ENCODE measurements around the gene PKNOX1. TPM values are rescaled to one million over a fixed set of nuclear protein-coding genes. Genes with fewer than 3 reads are reported as not detected.

PKNOX1 gene
- total RNA-seq, 1 donor: 11.9 TPM

DNA sequence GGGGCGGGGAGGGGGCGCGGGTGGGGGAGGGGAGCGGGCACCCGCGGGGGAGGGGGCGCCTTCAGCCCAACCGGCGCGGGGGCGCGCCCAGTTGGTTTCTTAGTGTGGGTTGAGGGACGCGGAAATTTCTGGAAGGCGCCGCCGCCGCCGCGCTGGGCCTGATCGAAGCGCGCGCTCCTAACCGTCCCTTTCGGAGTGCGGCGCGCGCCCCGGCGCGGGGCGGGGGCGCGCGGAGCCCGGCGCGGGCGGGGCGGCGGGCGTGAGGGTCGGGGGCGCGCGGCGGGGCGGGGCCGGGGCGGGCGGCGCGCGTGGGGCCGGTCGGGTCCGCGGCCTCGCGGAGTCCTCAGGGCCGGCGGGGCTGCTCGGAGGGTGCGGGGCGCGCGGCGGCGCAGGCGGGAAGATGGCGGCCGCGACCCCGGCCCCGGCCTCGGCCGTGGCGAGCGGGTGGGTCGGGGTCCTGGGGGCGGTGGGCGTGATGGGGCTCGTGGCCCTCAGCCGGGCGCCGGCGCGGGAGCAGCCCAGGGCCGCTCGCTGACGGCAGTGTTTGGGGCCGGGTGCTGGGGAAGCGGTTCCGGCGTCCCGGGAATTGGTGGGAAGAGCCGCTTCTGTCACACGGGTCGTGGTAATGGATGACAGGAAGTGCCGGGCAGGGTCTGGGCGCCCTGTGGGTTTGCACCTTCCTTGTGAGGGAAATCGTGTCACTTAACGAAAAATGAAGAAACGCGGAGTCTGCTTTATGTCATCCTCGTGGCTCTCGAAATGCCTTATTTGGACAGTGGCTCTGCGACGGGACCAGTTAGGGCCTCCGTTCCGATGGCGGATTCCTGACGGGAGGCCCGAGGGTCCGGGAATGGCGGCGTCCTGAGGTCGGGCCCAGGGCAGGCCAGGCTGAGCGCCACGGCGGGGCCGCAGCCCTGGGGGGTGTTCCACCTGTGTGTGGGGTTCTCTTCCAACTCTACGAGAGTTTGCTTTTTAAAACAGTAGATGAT is 764 bp downstream of the PKNOX1 start:
- H4K20me1 ChIP-seq (ENCODE audit: insufficient read depth, low read length): peaks cover 4% of the 10 kb centered on the region
- peaks cover 47% of the 10 kb centered on the region for H3K79me2 ChIP-seq (ENCODE audit: insufficient read depth, low read length)
- DNase-seq (ENCODE audit: insufficient read length, low spot score, missing footprints): peak; percentile 98
- H3K4me3 ChIP-seq (ENCODE audit: insufficient read depth, low read length): peak overlapping the region; percentile 93
- peaks cover 16% of the 10 kb centered on the region for H3K4me1 ChIP-seq (ENCODE audit: insufficient read depth, low read length)
- no peaks in the 10 kb centered on the region for H3K9me3 ChIP-seq (ENCODE audit: low read depth, low read length)
- H3K4me2 ChIP-seq (ENCODE audit: insufficient read depth, low read length): peak overlapping the region; percentile 92
- H3K27ac ChIP-seq (ENCODE audit: low read depth, low read length): peak overlapping the region; percentile 85
- TF ChIP-seq CTCF (IDR thresholded peaks at IDR 0.05; ENCODE audit: extremely low read depth, low read depth, low read length): no peak
- no peaks in the 10 kb centered on the region for H3K36me3 ChIP-seq (ENCODE audit: insufficient read depth, low read length)
- H3K27me3 ChIP-seq (ENCODE audit: insufficient read depth, low read length): no peaks in the 10 kb centered on the region
- H2AFZ ChIP-seq (ENCODE audit: low read length): peak overlapping the region; percentile 96

GRCh38 chr21:42975886-42976608 is 1.7 kb downstream of the PKNOX1 start:
- Histone ChIP-seq H2AFZ (ENCODE audit: low read length) (peak overlapping the region; percentile 96), H3K4me2 (ENCODE audit: insufficient read depth, low read length) (peak overlapping the region; percentile 92), H3K36me3 (ENCODE audit: insufficient read depth, low read length) (no peaks in the 10 kb centered on the region), H4K20me1 (ENCODE audit: insufficient read depth, low read length) (peaks cover 4% of the 10 kb centered on the region), H3K27me3 (ENCODE audit: insufficient read depth, low read length) (no peaks in the 10 kb centered on the region), H3K27ac (ENCODE audit: low read depth, low read length) (peak overlapping the region; percentile 85), H3K4me3 (ENCODE audit: insufficient read depth, low read length) (peak overlapping the region; percentile 93), H3K4me1 (ENCODE audit: insufficient read depth, low read length) (peaks cover 16% of the 10 kb centered on the region), H3K79me2 (ENCODE audit: insufficient read depth, low read length) (peaks cover 56% of the 10 kb centered on the region), H3K9me3 (ENCODE audit: low read depth, low read length) (no peaks in the 10 kb centered on the region)
- no peak for TF ChIP-seq CTCF (IDR thresholded peaks at IDR 0.05; ENCODE audit: extremely low read depth, low read depth, low read length)
- peak; percentile 51 for DNase-seq (ENCODE audit: insufficient read length, low spot score, missing footprints)

DNA sequence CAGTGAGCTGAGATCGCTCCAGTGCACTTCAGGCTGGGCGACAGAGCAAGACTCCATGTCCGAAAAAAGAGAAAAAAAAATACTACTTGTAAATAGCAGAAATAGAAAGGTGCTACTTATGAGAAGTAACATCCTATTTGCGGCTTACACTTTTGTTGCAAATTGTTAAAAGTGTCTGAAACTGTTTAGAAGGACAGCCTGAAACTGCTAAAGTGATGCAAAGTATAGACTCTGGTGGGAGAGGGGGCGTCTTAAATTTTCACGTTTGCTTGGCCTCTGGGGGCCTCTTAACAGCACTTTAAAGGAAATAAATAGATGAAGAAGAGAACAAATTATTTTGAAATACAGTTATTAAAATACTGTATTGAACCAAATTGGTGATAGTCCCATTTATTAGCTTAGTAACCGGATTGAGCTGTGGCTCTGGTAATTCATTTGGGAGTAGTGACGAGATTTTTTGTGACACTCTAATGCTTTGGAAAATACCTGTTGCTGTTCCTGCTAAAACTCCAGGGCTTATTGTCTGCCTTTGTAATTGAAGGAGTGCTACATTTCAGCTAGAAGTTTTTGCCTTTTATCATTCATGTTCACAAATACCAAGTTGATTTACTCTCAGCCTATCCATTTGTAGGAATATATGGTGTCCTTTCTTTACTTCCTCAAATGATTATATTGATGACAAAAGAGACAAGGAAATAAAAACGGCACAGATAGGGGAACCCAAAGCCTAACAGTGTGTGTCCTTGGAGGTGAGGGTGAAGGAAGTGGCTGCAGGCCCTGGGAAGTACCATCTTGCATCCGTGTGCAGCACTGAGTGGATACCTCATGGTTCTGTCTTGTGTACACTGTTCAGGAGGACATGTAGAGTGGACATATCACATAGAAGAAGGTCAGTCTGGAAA is 6.2 kb downstream of the PKNOX1 start:
- Histone ChIP-seq H3K27ac (ENCODE audit: low read depth, low read length) (no peak overlapping the region), H3K79me2 (ENCODE audit: insufficient read depth, low read length) (peaks cover 87% of the 10 kb centered on the region), H4K20me1 (ENCODE audit: insufficient read depth, low read length) (peaks cover 10% of the 10 kb centered on the region), H3K9me3 (ENCODE audit: low read depth, low read length) (no peaks in the 10 kb centered on the region), H2AFZ (ENCODE audit: low read length) (no peak overlapping the region), H3K36me3 (ENCODE audit: insufficient read depth, low read length) (no peaks in the 10 kb centered on the region), H3K4me2 (ENCODE audit: insufficient read depth, low read length) (no peak overlapping the region), H3K4me1 (ENCODE audit: insufficient read depth, low read length) (peaks cover 12% of the 10 kb centered on the region), H3K4me3 (ENCODE audit: insufficient read depth, low read length) (no peak overlapping the region), H3K27me3 (ENCODE audit: insufficient read depth, low read length) (no peaks in the 10 kb centered on the region)
- no peak for DNase-seq (ENCODE audit: insufficient read length, low spot score, missing footprints)
- TF ChIP-seq CTCF (IDR thresholded peaks at IDR 0.05; ENCODE audit: extremely low read depth, low read depth, low read length): no peak

All from osteoblast (primary cell).